HL-60 (cell line): ENCODE measurements around the gene PSME3.

Experiments used
- CTCF ChIP-seq: IDR thresholded peaks from one replicate; pipeline ENCODE4 v1.5.1; 2011; ENCODE audit warnings: low read length, control low read depth, inconsistent platforms; ENCODE audit not compliant: insufficient read depth
- SPI1 ChIP-seq: IDR thresholded peaks from 2 replicates; pipeline ENCODE4 v1.6.1; 2012; ENCODE audit warnings: low read depth, mild to moderate bottlenecking, borderline replicate concordance
- TF ChIP-seq, protein P1 (sequence below): IDR thresholded peaks from 2 replicates; pipeline ENCODE4 v1.6.1; 2012; ENCODE audit warnings: low read depth; ENCODE audit not compliant: insufficient replicate concordance

DNA sequence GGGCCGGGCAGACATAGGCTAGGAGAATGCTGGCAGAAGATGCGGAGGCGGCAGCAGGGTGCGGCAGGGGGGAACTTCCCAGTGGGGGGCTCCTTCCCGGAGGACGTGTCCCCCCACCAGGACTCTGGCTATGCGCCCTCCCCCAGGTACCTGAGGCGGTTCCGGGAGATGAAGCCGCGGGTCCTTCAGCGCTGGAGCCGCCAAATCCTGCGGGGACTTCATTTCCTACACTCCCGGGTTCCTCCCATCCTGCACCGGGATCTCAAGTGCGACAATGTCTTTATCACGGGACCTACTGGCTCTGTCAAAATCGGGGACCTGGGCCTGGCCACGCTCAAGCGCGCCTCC is 49.4 kb upstream of the PSME3 start:
- TF ChIP-seq CTCF = no peak
- TF ChIP-seq, protein P1, sequence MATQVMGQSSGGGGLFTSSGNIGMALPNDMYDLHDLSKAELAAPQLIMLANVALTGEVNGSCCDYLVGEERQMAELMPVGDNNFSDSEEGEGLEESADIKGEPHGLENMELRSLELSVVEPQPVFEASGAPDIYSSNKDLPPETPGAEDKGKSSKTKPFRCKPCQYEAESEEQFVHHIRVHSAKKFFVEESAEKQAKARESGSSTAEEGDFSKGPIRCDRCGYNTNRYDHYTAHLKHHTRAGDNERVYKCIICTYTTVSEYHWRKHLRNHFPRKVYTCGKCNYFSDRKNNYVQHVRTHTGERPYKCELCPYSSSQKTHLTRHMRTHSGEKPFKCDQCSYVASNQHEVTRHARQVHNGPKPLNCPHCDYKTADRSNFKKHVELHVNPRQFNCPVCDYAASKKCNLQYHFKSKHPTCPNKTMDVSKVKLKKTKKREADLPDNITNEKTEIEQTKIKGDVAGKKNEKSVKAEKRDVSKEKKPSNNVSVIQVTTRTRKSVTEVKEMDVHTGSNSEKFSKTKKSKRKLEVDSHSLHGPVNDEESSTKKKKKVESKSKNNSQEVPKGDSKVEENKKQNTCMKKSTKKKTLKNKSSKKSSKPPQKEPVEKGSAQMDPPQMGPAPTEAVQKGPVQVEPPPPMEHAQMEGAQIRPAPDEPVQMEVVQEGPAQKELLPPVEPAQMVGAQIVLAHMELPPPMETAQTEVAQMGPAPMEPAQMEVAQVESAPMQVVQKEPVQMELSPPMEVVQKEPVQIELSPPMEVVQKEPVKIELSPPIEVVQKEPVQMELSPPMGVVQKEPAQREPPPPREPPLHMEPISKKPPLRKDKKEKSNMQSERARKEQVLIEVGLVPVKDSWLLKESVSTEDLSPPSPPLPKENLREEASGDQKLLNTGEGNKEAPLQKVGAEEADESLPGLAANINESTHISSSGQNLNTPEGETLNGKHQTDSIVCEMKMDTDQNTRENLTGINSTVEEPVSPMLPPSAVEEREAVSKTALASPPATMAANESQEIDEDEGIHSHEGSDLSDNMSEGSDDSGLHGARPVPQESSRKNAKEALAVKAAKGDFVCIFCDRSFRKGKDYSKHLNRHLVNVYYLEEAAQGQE = no peak
- no peak for TF ChIP-seq SPI1
